ENCODE measurements around the gene FBXO48. TPM values are rescaled to one million over a fixed set of nuclear protein-coding genes. Genes with fewer than 3 reads are reported as not detected.

Gene FBXO48
- total and polyA plus RNA-seq, 2 of the 8 experiments (the other 6 are each of a cell fraction or from before 2014, with no cell fraction given), result 1.1 to 1.5 TPM

DNA sequence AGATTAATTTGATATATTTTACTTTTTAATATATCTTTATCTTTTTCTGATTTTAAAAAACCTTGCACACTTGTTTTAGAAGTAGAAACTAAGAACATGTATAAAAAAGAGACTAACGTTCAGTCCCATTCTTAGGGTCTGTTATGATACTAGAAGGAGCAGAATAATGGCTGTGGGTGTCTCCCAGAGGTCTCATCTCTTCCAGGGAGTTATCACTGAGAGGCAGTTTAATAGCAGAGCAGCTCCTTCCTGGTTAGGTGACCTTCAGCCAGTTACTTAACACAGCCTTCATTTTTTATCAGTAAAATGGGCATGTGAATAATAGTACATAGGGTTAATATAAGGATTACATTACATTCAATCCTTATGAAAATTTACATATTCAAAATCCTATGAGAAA is 40.6 kb downstream of the FBXO48 start (continued):
- TF ChIP-seq ATF3 (IDR thresholded peaks at IDR 0.05; ENCODE audit: insufficient read depth, low read depth, low read length), result no peak
- no peak for TF ChIP-seq SP2 (IDR thresholded peaks at IDR 0.05; ENCODE audit: low read length)
- no peak for TF ChIP-seq SIRT6 (IDR thresholded peaks at IDR 0.05; ENCODE audit: low read length)
- no peak for TF ChIP-seq CEBPB (IDR thresholded peaks at IDR 0.05; ENCODE audit: low read depth, low read length)
